Tibial nerve (tissue), 3 donors: ENCODE data around the gene DUSP1.

Source experiments
- POLR2A ChIP-seq, 2 donors: fragments of 450-650 bp; IDR thresholded peaks; one replicate each; pipeline ENCODE4 v1.6.1; 2017; ENCODE audit warnings: antibody characterized with exemption in 2 of 2, mild to moderate bottlenecking in 2 of 2, moderate library complexity in 2 of 2
- TF ChIP-seq, protein P1 (sequence below), 5 experiments: fragments of 200-600 bp in 3 of 5; fragments of 450-650 bp in 2 of 5; sonication (generic) in 3 of 5; IDR thresholded peaks; one replicate each; pipeline ENCODE4 v1.5.1; 2016 to 2019; ENCODE audit warnings: antibody characterized with exemption in 5 of 5, mild to moderate bottlenecking in 3 of 5, moderate library complexity in 2 of 5

DNA sequence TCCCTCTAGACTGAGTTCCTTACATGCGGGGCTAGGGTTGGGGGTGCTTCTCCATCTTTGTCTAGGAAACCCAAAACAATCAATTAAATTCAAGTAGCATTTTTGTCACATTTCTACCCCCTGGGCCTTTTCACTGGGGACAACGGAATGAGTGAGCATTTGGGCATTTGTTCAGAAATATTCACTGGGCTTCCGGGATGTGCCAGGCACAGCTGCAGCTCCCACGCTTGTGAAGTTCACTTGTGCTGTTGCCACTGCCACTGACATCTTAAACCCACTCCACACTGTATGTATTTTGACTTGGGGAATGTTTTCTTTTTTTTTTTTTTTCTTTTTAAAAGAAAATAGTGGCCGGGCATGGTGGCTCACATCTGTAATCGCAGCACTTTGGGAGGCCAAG lies 31.6 kb downstream of the DUSP1 start:
- TF ChIP-seq POLR2A (IDR thresholded peaks at IDR 0.05) = no peak
- TF ChIP-seq, protein P1, sequence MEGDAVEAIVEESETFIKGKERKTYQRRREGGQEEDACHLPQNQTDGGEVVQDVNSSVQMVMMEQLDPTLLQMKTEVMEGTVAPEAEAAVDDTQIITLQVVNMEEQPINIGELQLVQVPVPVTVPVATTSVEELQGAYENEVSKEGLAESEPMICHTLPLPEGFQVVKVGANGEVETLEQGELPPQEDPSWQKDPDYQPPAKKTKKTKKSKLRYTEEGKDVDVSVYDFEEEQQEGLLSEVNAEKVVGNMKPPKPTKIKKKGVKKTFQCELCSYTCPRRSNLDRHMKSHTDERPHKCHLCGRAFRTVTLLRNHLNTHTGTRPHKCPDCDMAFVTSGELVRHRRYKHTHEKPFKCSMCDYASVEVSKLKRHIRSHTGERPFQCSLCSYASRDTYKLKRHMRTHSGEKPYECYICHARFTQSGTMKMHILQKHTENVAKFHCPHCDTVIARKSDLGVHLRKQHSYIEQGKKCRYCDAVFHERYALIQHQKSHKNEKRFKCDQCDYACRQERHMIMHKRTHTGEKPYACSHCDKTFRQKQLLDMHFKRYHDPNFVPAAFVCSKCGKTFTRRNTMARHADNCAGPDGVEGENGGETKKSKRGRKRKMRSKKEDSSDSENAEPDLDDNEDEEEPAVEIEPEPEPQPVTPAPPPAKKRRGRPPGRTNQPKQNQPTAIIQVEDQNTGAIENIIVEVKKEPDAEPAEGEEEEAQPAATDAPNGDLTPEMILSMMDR (IDR thresholded peaks at IDR 0.05) = no peak
